ENCODE measurements around the gene CDH23.

Gene CDH23

GRCh38 chr10:71487726-71488125, 91.0 kb downstream of the CDH23 start:
- DNase-seq: peak; percentile 25 to 40

GRCh38 chr10:71489077-71489476, 92.4 kb downstream of the CDH23 start:
- DNase-seq: no peak

- DNase-seq: no peak
Observed at GRCh38 chr10:71492872-71493271, 96.2 kb downstream of the CDH23 start.

GRCh38 chr10:71493741-71494140, 97.0 kb downstream of the CDH23 start:
- DNase-seq: no peak

GRCh38 chr10:71494476-71494875, 97.8 kb downstream of the CDH23 start:
- DNase-seq: no peak

GRCh38 chr10:71494980-71495381, 98.3 kb downstream of the CDH23 start:
- peak; percentile 55 to 63 for DNase-seq

- no peak for DNase-seq
Observed at GRCh38 chr10:71496927-71497762, 100.4 kb downstream of the CDH23 start.

GRCh38 chr10:71497763-71498326, 101.1 kb downstream of the CDH23 start:
- DNase-seq: no peak

GRCh38 chr10:71501402-71501801, 104.7 kb downstream of the CDH23 start:
- DNase-seq: no peak

GRCh38 chr10:71502190-71502589, 105.5 kb downstream of the CDH23 start:
- DNase-seq: no peak

GRCh38 chr10:71502851-71503250, 106.1 kb downstream of the CDH23 start:
- no peak for DNase-seq

GRCh38 chr10:71504168-71504567, 107.4 kb downstream of the CDH23 start:
- no peak for DNase-seq

GRCh38 chr10:71504570-71504969, 107.8 kb downstream of the CDH23 start:
- DNase-seq: no peak

- no peak for DNase-seq
Observed at GRCh38 chr10:71505862-71506261, 109.1 kb downstream of the CDH23 start.

GRCh38 chr10:71509444-71509843, 112.7 kb downstream of the CDH23 start:
- DNase-seq: no peak

GRCh38 chr10:71511206-71511605, 114.5 kb downstream of the CDH23 start:
- no peak for DNase-seq

GRCh38 chr10:71512312-71512711, 115.6 kb downstream of the CDH23 start:
- DNase-seq: no peak

- no peak for DNase-seq
Observed at GRCh38 chr10:71512761-71513539, 116.2 kb downstream of the CDH23 start.

GRCh38 chr10:71513540-71513853, 116.8 kb downstream of the CDH23 start:
- no peak for DNase-seq

GRCh38 chr10:71513936-71514335, 117.2 kb downstream of the CDH23 start:
- DNase-seq: peak; percentile 66 to 83

GRCh38 chr10:71515531-71516172, 118.9 kb downstream of the CDH23 start:
- no peak for DNase-seq

- DNase-seq: no peak
Observed at GRCh38 chr10:71516890-71517289, 120.2 kb downstream of the CDH23 start.
